ENCODE results near the gene SHMT2.

GRCh38 chr12:57195186-57195585, 34.3 kb upstream of the SHMT2 start:
- TF ChIP-seq, protein P1, sequence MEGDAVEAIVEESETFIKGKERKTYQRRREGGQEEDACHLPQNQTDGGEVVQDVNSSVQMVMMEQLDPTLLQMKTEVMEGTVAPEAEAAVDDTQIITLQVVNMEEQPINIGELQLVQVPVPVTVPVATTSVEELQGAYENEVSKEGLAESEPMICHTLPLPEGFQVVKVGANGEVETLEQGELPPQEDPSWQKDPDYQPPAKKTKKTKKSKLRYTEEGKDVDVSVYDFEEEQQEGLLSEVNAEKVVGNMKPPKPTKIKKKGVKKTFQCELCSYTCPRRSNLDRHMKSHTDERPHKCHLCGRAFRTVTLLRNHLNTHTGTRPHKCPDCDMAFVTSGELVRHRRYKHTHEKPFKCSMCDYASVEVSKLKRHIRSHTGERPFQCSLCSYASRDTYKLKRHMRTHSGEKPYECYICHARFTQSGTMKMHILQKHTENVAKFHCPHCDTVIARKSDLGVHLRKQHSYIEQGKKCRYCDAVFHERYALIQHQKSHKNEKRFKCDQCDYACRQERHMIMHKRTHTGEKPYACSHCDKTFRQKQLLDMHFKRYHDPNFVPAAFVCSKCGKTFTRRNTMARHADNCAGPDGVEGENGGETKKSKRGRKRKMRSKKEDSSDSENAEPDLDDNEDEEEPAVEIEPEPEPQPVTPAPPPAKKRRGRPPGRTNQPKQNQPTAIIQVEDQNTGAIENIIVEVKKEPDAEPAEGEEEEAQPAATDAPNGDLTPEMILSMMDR (IDR thresholded peaks at IDR 0.05): no peak
- no peak for TF ChIP-seq EZH2 (IDR thresholded peaks at IDR 0.05)
